ENCODE measurements around the gene SHTN1. TPM values are rescaled to one million over a fixed set of nuclear protein-coding genes. Genes with fewer than 3 reads are reported as not detected.

Gene SHTN1
- total and polyA plus RNA-seq, 2 donors (not counting 3 experiments of a cell fraction or from before 2014, with no cell fraction given): 4.8 to 36.5 TPM

DNA sequence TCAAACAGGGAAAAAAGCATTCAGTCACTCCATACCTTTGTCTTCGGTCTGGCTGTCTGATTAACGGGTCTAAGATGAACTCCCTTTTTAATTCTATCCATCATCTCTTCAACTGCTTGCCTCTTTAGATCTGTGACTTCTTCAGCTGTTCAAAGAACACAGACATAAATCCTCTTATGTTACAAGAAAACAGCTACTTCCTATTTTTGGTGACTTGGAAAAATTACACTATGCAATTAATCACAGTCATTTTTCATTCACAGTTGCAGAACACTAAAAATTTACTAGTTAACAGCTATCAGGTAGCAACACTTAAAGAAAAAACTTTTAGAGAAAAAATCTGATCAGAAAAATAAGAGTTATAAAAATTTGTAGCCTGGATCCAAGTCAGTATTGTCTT is 89.6 kb downstream of the SHTN1 start:
- Histone ChIP-seq H4K20me1 (replicated peaks; ENCODE audit: control insufficient read depth, extremely low read depth, insufficient read depth, low read length) (no peaks in the 10 kb centered on the region), H3K36me3 (ENCODE audit: control insufficient read depth in 2 of 2, extremely low read depth in 1 of 2, insufficient read depth in 2 of 2, low read length in 2 of 2) (peaks cover 0 to 4% of the 10 kb centered on the region in 2 experiments), H3K4me1 (ENCODE audit: control insufficient read depth, extremely low read depth, insufficient read depth, low read length) (no peaks in the 10 kb centered on the region), H3K9ac (replicated peaks; ENCODE audit: extremely low read depth, insufficient read depth, low read length) (no peak overlapping the region), H3K4me3 (replicated peaks in 1 of 3; ENCODE audit: insufficient read depth in 1 of 3, low read depth in 1 of 3, low read length in 3 of 3) (no peak overlapping the region), H3K9me1 (replicated peaks; ENCODE audit: control insufficient read depth, extremely low read depth, insufficient read depth, low read length) (no peaks in the 10 kb centered on the region), H3K9me3 (replicated peaks; ENCODE audit: control insufficient read depth, insufficient read depth, low read length) (no peaks in the 10 kb centered on the region), H3K27me3 (ENCODE audit: control insufficient read depth in 2 of 2, insufficient read depth in 2 of 2, low read length in 2 of 2) (no peaks in the 10 kb centered on the region), H3K79me2 (ENCODE audit: control insufficient read depth, insufficient read depth, low read length) (no peaks in the 10 kb centered on the region), H3K4me2 (ENCODE audit: insufficient read depth, low read length) (no peak overlapping the region), H3K27ac (ENCODE audit: insufficient read depth, low read depth, low read length) (no peak overlapping the region), H2AFZ (ENCODE audit: low read depth, low read length) (no peak overlapping the region)
- no TSS peak for BruUV-seq (replicated peaks)
- ChIA-PET POLR2A (no interaction called here), CTCF (no interaction called here)
- dilution Hi-C loops (cut with MboI; ENCODE audit: extremely low pct_ligation_motif_present, low sequenced_read_pairs): no loop called here
- TF ChIP-seq, protein P1, sequence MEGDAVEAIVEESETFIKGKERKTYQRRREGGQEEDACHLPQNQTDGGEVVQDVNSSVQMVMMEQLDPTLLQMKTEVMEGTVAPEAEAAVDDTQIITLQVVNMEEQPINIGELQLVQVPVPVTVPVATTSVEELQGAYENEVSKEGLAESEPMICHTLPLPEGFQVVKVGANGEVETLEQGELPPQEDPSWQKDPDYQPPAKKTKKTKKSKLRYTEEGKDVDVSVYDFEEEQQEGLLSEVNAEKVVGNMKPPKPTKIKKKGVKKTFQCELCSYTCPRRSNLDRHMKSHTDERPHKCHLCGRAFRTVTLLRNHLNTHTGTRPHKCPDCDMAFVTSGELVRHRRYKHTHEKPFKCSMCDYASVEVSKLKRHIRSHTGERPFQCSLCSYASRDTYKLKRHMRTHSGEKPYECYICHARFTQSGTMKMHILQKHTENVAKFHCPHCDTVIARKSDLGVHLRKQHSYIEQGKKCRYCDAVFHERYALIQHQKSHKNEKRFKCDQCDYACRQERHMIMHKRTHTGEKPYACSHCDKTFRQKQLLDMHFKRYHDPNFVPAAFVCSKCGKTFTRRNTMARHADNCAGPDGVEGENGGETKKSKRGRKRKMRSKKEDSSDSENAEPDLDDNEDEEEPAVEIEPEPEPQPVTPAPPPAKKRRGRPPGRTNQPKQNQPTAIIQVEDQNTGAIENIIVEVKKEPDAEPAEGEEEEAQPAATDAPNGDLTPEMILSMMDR (IDR thresholded peaks at IDR 0.05; ENCODE audit: extremely low read depth in 1 of 2, insufficient read depth in 1 of 2, low read depth in 1 of 2, low read length in 2 of 2): no peak
- no peak for TF ChIP-seq POLR2A (IDR thresholded peaks at IDR 0.05; ENCODE audit: low read depth, low read length)
- no peak for TF ChIP-seq FOS (IDR thresholded peaks at IDR 0.05; ENCODE audit: borderline replicate concordance, insufficient read depth, low read length)
- no peak for TF ChIP-seq EZH2 (IDR thresholded peaks at IDR 0.05; ENCODE audit: borderline replicate concordance, low read depth, low read length, severe bottlenecking)
- TF ChIP-seq GATA2 (IDR thresholded peaks at IDR 0.05; ENCODE audit: insufficient read depth, insufficient read length, low read depth, low read length): no peak
- TF ChIP-seq MYC (IDR thresholded peaks at IDR 0.05; ENCODE audit: low read depth, low read length): no peak
- TF ChIP-seq JUN (IDR thresholded peaks at IDR 0.05; ENCODE audit: borderline replicate concordance, insufficient read depth, insufficient read length, low read depth): no peak
- intact Hi-C loops (cut with micrococcal nuclease): no loop called here
- DNase-seq (ENCODE audit: low read depth, low spot score) (no peak), FAIRE-seq (no peak)

DNA sequence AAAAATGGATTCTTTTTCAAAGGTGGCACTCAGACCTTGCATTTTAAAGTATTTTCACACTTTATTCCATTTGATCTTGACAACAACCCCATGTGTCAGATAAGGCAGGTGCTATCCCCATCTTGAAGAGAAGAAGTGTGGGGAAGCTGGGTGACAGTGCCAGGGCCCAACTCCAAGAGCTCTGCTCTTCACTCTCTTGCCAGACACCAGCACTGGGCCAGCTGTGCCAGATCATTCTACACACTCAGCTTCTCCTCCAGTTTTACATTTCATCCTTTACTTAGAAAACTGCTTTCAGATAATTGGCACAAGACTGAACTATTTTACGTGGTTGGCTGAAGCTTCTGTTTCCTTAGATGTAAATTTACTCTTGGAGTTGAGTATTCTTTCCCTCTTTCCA is 91.3 kb downstream of the SHTN1 start:
- BruUV-seq (replicated peaks): no TSS peak
- Histone ChIP-seq H3K9ac (replicated peaks; ENCODE audit: extremely low read depth, insufficient read depth, low read length) (no peak overlapping the region), H3K9me1 (replicated peaks; ENCODE audit: control insufficient read depth, extremely low read depth, insufficient read depth, low read length) (no peaks in the 10 kb centered on the region), H3K9me3 (replicated peaks; ENCODE audit: control insufficient read depth, insufficient read depth, low read length) (no peaks in the 10 kb centered on the region), H3K4me2 (ENCODE audit: insufficient read depth, low read length) (no peak overlapping the region), H4K20me1 (replicated peaks; ENCODE audit: control insufficient read depth, extremely low read depth, insufficient read depth, low read length) (no peaks in the 10 kb centered on the region), H3K4me3 (replicated peaks in 1 of 3; ENCODE audit: insufficient read depth in 1 of 3, low read depth in 1 of 3, low read length in 3 of 3) (no peak overlapping the region), H2AFZ (ENCODE audit: low read depth, low read length) (no peak overlapping the region), H3K36me3 (ENCODE audit: control insufficient read depth in 2 of 2, extremely low read depth in 1 of 2, insufficient read depth in 2 of 2, low read length in 2 of 2) (peaks cover 0 to 4% of the 10 kb centered on the region in 2 experiments), H3K27me3 (ENCODE audit: control insufficient read depth in 2 of 2, insufficient read depth in 2 of 2, low read length in 2 of 2) (no peaks in the 10 kb centered on the region), H3K27ac (ENCODE audit: insufficient read depth, low read depth, low read length) (no peak overlapping the region), H3K4me1 (ENCODE audit: control insufficient read depth, extremely low read depth, insufficient read depth, low read length) (no peaks in the 10 kb centered on the region), H3K79me2 (ENCODE audit: control insufficient read depth, insufficient read depth, low read length) (no peaks in the 10 kb centered on the region)
- dilution Hi-C loops (cut with MboI; ENCODE audit: extremely low pct_ligation_motif_present, low sequenced_read_pairs) (no loop called here), intact Hi-C loops (cut with micrococcal nuclease) (no loop called here)
- DNase-seq (ENCODE audit: low read depth, low spot score) (no peak), FAIRE-seq (no peak)
- ChIA-PET CTCF (no interaction called here), POLR2A (no interaction called here)
- TF ChIP-seq GATA2 (IDR thresholded peaks at IDR 0.05; ENCODE audit: insufficient read depth, insufficient read length, low read depth, low read length) (no peak), MAX (IDR thresholded peaks at IDR 0.05; ENCODE audit: insufficient read depth, insufficient read length) (no peak)
